Neuron (in vitro differentiated cells): Measurements from ENCODE around the gene ACSBG1.

ENCODE experiments used
- H2AFZ ChIP-seq: one replicate; pipeline ENCODE4 v1.6.1; 2013; ENCODE audit warnings: low read depth, mild to moderate bottlenecking, inconsistent platforms, low read length, moderate library complexity
- H3K27me3 ChIP-seq: one replicate; pipeline ENCODE4 v1.6.1; 2013; ENCODE audit warnings: low read length; ENCODE audit not compliant: insufficient read depth
- H3K36me3 ChIP-seq: one replicate; pipeline ENCODE4 v1.6.1; 2013; ENCODE audit warnings: low read length; ENCODE audit not compliant: insufficient read depth
- H3K4me1 ChIP-seq: one replicate; pipeline ENCODE4 v1.6.1; 2013; ENCODE audit warnings: low read length; ENCODE audit not compliant: insufficient read depth
- H3K4me3 ChIP-seq: 2 replicates; pipeline ENCODE4 v1.5.1; 2013; ENCODE audit warnings: mild to moderate bottlenecking, low read length, moderate library complexity
- H3K9me3 ChIP-seq: one replicate; pipeline ENCODE4 v1.6.1; 2013; ENCODE audit warnings: low read length

The ACSBG1 gene

DNA sequence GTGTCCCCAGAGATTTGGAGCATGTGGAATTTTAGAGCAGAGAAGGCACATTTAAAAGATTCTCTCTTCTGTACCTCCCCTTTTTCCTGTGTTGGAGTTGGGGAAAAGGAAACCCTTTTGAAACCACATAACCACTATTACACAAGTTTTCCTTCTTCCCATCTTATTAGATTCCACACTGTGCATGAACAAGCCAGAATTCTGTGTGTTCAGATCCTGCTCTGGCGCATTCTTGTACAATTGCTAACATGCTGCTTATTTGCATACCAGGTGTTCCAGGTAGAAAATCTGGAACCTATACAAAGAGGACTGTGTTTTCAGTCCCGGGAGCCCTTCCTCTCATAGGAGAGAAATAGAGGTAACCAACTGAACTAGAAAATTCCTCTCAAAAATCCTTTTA is 100.6 kb downstream of the ACSBG1 start:
- peaks cover 8% of the 10 kb centered on the region for H3K4me1 ChIP-seq
- H2AFZ ChIP-seq = no peak overlapping the region
- H3K36me3 ChIP-seq = no peaks in the 10 kb centered on the region
- no peaks in the 10 kb centered on the region for H3K9me3 ChIP-seq
- no peak overlapping the region for H3K4me3 ChIP-seq
- H3K27me3 ChIP-seq = no peaks in the 10 kb centered on the region

DNA sequence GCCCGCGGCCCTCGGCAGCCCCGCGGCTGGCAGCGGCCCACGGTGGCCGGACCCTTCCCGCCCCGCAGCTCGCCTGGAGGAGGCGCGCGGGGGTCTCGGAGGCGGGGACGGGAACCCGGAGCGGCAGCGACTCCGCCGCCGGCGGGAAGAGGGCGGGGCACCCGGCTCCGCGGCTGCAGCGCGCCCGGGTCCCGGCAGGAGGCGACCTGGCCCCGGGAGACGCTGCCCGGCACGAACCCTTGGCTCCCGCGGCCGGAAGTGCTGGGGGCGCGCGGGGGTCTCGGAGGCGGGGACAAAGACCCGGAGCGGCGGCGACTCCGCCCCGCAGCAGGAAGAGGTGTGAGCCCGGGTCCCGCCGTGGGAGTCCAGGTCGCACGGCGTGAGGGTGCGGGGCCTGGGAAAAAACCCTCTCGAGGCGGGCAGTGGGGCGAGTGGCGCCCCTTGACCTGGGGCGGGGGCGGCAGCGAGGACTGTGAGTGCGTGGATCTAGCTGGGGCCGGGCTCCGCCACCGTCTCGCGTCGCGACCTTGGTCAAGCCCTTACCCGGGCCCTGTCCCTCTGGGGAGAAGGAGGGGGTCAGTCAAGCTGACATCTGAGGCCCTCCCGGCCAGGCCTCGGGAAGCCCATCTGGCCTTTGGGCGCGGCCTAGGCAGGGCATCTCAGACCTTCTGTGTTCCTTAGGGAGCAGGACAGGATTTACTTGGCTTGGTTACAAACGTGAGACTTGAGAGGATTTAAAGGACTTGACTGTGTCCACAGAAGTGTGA is 102.9 kb downstream of the ACSBG1 start, which contains the start of gene CIB2:
CIB2 (minus strand) TSS at position 151 of the 767 bp plus-strand sequence. CDS start 230 bp downstream, outside the sequence.
- no peaks in the 10 kb centered on the region for H3K36me3 ChIP-seq
- H2AFZ ChIP-seq = peak within 1 kb of the TSS; percentile 88
- peaks cover 8% of the 10 kb centered on the region for H3K4me1 ChIP-seq
- no peaks in the 10 kb centered on the region for H3K9me3 ChIP-seq
- no peaks in the 10 kb centered on the region for H3K27me3 ChIP-seq
- H3K4me3 ChIP-seq = peak within 1 kb of the TSS; percentile 71

DNA sequence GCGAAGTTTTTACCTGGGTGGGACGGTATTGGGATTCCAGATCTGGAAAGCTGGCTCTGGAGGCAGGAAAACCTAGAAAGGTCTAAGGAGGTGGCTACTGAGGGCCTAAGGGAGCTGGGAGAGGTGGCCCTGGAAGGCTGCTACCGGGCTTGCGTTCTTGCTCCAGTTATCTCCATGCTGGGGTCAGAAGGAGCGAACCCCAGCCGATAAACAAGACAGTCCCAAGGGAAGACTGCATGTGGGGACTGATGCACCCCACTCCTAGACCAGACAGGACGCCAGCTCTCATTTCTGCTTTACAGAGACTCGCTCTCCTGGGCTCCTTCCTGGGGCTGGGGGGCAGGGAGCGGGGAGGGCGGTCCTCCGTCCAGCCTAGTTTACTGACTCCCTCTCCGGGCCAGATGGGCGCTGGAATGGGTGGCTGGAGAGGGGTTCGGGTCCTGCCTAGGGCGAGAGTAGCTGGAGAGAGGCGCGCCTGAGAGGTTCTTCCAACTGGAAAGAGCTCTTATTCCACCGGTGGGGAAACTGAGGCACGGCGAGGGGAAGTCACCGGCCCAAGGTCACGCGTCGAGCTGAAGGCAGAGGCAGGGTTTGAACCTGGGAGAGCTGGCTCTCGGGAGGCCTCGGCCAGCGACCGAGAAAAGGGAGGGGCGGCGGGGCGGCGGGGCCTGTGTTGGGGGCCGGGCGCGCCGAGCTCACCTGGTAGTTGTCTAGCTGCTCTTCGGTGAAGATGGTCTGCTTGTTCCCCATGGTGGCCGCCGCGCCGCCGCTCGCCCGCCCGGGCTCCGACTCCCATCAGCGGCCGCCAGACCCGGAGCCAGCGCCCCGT is 103.7 kb downstream of the ACSBG1 start:
- no peaks in the 10 kb centered on the region for H3K9me3 ChIP-seq
- peaks cover 8% of the 10 kb centered on the region for H3K4me1 ChIP-seq
- H2AFZ ChIP-seq = peak overlapping the region; percentile 33
- no peaks in the 10 kb centered on the region for H3K27me3 ChIP-seq
- peak overlapping the region; percentile 71 for H3K4me3 ChIP-seq
- H3K36me3 ChIP-seq = no peaks in the 10 kb centered on the region

DNA sequence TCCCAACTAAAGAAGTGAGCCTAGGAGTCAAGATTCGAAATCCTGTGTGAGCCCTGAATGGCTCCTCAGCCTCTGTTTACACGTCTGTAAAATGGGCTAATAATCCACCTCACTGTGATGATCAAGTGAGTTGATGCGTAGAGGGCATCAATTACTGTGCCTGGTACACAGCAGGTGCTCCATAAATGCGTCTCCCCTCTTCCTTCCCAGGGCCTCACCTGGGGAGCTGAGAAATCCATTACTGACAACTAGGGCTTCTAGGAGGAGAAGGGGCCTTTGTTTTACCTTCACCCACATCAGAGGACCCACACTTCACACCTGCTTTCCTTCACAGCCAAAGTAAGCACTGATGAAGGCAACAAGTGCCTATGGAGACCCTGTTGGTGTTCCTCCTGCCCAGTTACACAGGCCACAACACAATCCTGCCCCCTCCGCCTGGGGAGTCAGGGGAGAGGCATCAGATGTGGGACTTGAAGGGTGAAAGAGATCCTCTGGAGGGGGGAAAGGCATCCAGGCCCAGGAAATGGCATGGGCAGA is 104.5 kb downstream of the ACSBG1 start:
- Histone ChIP-seq H3K4me3 (no peak overlapping the region), H3K9me3 (no peaks in the 10 kb centered on the region), H2AFZ (no peak overlapping the region), H3K4me1 (peaks cover 8% of the 10 kb centered on the region), H3K36me3 (no peaks in the 10 kb centered on the region), H3K27me3 (no peaks in the 10 kb centered on the region)

DNA sequence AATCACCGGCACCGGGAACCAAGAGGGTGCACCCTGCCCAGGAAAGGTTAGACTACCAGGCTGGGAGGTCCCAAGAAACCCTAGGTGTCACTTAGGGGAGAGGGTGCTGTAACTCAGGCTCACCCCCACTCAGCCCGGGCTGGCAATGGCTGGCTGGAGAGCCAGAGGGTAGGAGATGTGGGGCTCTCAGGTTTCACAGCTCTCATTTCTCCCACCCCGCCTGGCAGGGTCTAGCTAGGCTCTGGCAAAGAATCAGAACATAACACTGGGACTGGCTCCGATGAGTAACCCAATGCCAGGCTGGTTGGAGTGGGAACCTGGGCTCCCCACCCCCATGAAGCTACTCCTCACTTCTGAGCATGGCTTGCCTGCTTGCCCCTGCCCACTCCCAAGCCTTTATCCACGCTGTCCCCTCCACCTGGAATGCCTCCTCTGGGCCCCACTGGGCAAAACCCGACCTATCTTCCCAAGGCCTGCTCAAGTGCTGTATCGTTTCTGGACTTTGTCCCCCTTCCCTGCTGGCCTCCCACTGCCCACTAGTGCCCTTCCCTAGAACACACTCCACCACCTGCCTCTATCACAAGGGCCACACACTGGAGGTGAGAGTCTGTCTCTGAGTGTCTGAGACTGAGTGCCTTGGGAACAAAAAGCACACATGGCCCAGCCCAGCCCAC is 105.2 kb downstream of the ACSBG1 start:
- peaks cover 8% of the 10 kb centered on the region for H3K4me1 ChIP-seq
- no peak overlapping the region for H3K4me3 ChIP-seq
- no peak overlapping the region for H2AFZ ChIP-seq
- H3K27me3 ChIP-seq = no peaks in the 10 kb centered on the region
- H3K9me3 ChIP-seq = no peaks in the 10 kb centered on the region
- no peaks in the 10 kb centered on the region for H3K36me3 ChIP-seq

DNA sequence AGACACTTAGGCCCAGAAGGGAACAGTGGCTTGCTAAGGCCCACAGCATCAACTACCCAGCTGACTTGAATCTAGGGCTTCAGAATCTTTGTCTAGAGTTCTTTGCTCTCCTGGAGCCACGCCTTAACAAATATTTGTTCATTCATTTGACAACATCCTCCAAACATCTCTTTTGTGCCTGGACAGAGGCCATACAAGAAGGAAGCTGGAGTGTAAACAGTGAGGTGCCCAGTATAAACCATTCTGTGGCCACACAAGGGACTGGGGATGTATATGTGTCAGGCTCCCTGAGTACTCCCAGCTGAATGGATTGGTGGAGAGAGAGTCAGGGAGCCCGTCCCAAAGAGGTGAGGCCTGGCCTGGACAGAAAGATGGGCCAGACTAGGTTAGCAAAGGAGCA is 106.5 kb downstream of the ACSBG1 start:
- no peak overlapping the region for H3K4me3 ChIP-seq
- no peaks in the 10 kb centered on the region for H3K9me3 ChIP-seq
- H3K4me1 ChIP-seq = peaks cover 8% of the 10 kb centered on the region
- no peaks in the 10 kb centered on the region for H3K27me3 ChIP-seq
- H2AFZ ChIP-seq = no peak overlapping the region
- H3K36me3 ChIP-seq = no peaks in the 10 kb centered on the region

DNA sequence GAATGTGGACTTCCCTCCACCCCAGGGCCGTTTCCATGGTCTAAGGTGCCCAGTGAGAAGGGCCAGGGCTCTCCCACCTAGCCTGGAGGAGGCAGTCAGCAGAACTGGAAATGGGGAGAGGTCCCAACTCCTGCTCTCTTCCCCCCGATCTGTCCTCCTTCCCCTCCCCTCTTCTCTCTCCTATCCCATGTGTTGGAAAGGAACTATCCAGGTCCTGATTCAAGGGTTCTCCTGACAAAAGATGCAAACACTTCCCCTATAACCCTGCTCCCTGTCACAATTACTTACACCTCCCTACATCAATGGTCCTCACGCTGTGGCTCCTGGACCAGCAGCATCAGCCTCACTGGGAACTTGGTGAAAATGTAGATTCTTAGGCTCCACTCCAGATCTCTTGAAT is 109.1 kb downstream of the ACSBG1 start:
- Histone ChIP-seq H3K9me3 (no peaks in the 10 kb centered on the region), H3K27me3 (no peaks in the 10 kb centered on the region), H3K36me3 (no peaks in the 10 kb centered on the region), H3K4me1 (no peaks in the 10 kb centered on the region), H3K4me3 (no peak overlapping the region), H2AFZ (no peak overlapping the region)

DNA sequence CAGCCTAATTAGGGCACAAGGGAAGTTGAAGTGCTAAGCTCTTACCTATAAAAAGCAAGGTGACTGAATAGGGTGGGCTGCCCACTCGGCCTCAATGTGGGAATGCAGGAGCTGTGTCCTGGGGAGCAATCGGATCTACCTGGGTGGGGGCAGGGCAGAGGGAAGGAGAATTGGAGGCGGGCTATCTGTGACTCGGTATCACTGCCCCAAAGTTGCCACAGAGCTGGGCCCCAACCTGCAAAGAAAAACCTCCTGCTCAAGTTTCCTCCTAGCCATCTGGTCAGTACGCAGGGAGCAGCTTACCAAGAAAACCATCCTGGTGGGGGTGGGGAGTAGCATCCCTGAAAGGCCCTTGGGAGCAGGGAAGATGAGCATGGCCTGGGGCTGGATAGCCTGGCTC is 113.8 kb downstream of the ACSBG1 start:
- no peaks in the 10 kb centered on the region for H3K9me3 ChIP-seq
- H2AFZ ChIP-seq = no peak overlapping the region
- no peak overlapping the region for H3K4me3 ChIP-seq
- no peaks in the 10 kb centered on the region for H3K36me3 ChIP-seq
- no peaks in the 10 kb centered on the region for H3K27me3 ChIP-seq
- peaks cover 2% of the 10 kb centered on the region for H3K4me1 ChIP-seq
